GM18868 (cell line): ENCODE results near the gene LIN54.

Experiments
- ATAC-seq: cut with Tn5 transposase; IDR thresholded peaks from one replicate; pipeline ENCODE4 v1.9.1; 2021; ENCODE audit warnings: mild to moderate bottlenecking, moderate library complexity; ENCODE audit not compliant: unreplicated experiment

The LIN54 gene

DNA sequence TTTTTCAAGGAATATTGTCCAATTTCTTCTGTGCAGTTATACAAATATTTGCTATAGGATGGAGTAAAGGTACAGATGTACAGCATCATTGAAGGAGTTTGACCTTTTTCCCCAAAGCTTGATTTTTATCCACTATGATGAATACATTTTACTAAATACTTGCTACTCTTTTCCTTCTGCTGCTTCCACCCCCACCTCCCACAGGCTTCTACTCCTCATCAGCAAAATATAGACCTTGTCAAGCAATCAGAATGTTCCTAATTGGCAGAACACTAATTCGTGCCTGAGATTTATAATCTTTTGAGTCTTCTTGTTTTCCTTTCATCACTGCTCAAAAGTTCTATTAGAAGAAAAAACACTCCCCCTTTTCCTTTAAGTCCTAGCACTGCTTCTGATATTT is 113.9 kb downstream of the LIN54 start:
- ATAC-seq = no peak

DNA sequence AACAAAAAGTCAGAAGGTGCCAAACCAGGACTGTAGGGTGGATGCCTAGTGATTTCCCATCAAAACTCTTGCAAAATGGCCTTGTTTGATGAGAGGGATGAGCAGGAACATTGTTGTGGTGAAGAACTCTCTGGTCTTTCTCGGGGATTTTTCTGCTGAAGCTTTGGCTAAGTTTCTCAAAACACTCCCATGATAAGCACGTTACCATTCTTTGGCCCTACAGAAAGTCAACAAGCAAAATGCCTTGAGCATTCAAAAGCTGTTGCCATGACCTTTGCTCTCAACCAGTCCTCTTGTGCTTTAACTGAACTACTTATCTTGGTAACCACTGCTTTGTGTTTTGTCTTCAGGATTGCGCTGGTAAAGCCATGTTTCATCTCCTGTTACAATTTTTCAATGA is 116.7 kb downstream of the LIN54 start:
- no peak for ATAC-seq

DNA sequence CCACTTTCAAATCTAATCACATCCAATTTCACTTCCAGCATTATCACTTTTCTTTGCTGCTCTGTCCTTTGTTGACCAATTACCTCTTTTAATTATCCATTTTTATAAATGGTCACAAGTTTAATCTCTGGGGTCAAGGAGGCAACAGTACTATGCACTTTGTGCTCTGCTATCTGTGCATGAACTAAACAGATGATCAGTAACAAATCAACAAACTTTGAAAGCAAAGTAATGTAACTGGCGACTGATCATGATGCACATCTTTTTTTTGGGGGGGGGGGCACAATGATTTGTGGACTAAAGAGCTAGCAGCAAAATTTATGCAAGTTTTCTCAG is 118.2 kb downstream of the LIN54 start:
- ATAC-seq = no peak

DNA sequence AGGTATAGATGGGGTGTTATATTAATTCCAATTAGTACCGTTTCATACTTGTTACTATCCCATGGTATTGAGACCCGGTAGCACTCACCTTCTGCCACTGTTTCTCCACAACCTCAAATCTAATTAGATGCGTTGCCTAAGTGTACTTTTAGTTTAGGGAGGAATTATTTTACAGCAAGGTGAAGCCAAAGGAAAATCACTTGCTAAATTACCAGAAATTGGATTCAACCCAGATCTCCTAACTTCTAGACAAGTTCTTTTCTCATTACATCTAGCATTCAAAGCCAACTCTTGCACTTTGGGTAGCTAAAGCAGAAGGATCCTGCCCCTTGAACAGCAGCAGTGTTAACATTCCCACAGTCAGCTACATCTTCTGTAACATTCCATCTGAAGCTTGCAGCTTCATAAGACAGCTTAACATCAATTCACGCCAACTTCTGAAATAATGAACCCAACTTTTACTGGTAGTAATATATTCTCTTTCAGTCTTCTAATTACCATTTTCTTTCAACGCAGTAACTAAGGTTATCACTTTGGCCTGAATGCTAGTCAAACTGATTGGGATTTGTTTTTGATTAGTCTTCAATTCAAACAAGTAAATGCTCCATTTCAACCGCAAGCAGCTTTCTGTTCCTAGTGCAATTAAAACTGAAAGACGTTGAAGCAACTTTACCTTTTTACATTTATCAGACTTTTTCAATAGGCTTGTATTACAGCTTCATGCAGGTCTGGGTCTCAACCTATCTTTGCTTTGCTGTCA is 118.7 kb downstream of the LIN54 start:
- no peak for ATAC-seq

DNA sequence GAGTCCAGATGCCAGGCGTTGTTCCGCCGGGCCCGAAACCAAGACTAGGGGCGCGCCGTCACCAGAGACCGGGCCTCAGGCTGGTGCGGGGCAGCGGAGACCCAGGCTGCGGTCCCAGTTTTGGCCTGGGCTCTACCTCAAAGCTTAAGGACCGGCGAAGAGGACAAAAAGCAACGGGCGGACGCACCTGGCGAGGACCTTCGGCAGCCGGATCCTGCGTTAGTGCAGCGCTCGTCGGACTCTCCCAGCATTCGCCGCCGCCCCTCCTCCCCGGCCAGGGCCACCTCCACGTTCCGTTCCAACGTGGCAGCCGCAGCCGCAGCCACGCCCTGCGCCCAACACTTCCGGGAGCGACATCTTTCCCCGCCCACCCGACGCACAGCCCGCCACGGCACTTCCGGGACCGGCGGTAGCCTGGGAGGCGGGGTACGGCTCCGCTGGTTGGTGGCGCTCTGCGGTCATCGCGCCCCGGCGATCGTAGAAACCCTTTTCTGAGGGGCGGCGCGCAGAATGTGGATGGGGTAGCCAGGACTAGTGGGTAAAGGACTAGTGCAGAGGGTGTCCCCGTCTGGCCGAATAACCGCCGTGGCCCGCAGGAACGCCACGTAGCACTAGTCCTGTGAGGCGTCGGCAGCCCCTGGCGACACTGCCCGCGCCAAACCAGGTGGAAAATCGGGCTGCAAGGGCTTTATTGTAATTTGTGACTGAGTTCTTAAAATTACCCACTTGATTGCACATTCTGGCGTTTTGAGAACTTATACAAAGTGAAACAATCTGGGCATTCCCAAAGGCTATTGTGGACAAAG is 119.5 kb downstream of the LIN54 start, which contains the start of gene SEC31A:
SEC31A (minus strand) TSS at position 253 of the 806 bp plus-strand sequence. CDS start 9,217 bp downstream, outside the sequence.
- ATAC-seq = peak; percentile 95

DNA sequence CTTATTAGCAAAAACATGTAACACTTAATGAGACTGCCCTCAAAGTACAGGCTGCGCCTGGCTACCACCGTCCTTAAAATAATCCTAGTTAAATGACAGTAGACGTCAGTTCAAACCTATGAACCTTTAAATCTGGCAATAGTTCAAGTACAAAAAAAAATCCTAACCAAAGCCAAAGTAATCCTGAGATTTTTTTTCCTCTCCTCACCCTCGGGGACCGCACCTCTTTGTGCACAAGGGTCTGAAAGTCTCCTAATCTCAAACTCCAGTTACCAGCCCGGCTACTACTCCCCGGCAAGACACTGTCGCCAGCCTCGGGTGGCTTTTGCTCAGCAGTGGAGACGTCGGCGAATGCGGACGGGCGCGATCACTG is 120.1 kb downstream of the LIN54 start:
- no peak for ATAC-seq

DNA sequence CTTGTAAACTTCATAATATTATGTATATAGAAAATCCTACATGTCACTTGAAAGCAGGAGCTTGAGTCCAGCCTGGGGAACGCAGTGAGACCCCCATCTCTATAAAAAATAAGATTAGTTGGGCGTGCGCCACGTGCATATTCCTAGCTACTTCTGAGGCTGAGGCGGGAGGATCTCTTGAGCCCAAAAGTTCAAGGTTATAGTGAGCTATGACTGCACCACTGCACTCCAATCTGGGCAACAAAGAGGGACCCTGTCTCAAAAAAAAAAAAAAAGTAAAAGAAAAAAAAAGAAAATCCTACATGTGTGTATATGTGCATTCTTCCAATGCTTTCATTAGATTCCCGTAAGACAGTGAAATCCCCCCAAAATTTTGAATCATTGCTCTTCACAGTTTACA is 121.3 kb downstream of the LIN54 start:
- no peak for ATAC-seq

DNA sequence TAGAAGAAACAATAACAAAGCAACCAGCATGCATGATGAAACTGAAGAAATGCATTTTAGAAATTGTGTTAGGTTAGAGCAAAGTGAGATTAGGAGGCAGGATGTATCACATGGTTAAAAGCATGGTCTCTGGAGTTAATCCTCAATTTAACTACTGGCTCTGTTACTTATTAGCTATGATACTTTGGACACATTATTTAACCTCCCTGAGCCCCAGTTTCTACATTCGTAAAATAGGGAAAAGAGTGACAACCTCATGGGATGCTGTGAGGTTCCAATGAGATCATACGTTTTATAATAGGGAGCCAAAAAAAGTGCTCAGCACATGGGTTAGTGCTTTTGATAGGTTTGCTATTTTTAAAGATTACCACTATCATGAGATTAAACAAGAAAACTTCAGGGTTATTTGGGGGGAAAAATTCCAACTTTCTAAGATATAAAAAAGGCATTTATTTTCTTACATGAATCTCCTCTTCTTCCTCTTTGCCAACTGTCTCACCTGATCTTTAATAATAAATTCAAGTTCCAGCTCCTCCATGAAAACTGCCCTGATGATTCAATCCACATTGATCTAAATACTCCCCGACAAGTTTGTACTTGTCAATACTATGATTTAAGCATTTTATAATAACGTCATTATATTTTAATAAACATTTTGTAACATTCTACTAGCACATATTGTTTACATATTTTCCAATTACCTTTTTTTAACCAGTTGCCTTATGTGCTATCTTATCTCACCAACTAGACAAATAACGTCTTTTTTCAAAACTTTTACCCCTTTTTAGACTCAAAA is 124.3 kb downstream of the LIN54 start:
- ATAC-seq = no peak

DNA sequence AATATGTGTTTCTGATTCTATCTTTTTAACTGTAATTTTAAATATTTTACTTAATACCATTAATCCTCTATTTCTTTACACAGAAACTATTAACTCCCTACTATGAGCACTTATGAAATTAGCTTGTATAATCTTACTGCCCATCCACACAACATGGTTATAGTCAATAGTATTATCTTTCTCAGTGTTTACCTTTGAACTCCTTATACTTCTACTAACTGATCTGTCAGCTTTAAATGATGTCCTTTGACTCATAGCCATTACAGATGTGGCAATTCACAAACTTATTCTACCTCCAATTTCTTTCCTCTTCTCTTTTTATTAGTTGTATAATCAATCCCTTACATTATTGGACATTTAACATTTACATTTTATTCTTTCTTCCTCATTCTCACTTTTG is 125.2 kb downstream of the LIN54 start:
- ATAC-seq = no peak
